Measurements from ENCODE around the gene PPTC7.
"Not testable (repeated sequence)": the region's sequence is repeated elsewhere in the genome, so short reads cannot be mapped to it uniquely, and the experiment has no call there.

PPTC7 gene

DNA sequence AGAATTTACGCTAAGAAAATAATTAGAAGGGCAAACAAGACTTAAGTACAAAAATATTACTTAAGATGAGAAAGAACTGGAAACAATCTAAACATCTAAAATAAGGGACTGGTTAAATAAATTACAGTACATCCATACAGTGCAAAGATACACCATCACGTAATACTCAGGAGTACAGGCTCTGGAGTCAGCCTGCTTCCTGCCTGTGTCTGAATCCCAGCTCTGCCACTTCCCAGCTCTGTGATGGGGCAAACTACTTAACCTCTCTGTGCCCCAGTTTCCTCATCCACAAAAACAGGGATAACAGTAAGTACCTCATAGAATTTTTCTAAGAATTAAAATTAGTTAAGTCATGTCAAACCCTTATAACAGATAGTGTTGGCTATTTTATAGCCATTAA, 36.0 kb downstream of the PPTC7 start:
- H3K4me1 ChIP-seq (ENCODE audit: insufficient read depth, low read length) = no peaks in the 10 kb centered on the region
- H3K36me3 ChIP-seq (ENCODE audit: insufficient read depth, low read length) = peaks cover 24% of the 10 kb centered on the region
- no peaks in the 10 kb centered on the region for H3K9me3 ChIP-seq (ENCODE audit: low read length)
- H2AFZ ChIP-seq (ENCODE audit: low read depth, low read length) = no peak overlapping the region
- no peaks in the 10 kb centered on the region for H3K27me3 ChIP-seq (ENCODE audit: insufficient read depth, low read length)
- no peak overlapping the region for H3K4me3 ChIP-seq (ENCODE audit: low read length)

DNA sequence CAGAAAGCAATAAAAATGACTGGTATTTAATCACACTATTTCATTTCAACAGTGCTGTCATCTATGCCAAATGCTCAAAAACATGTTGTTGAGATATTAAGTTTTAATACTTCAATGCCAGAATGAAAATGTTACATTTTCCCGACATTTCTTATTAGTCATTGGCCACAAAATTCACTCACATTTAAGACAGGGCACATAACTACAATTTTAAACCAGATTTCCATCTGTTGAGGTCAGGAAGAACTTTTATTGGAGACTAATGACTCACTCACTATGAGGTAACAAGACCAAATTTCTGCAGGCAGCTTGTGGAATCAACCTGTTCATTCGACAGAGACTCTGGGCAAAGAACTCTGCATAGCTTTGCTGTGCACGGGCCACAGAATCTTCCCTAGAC, 36.8 kb downstream of the PPTC7 start:
- no peaks in the 10 kb centered on the region for H3K27me3 ChIP-seq (ENCODE audit: insufficient read depth, low read length)
- no peak overlapping the region for H3K4me3 ChIP-seq (ENCODE audit: low read length)
- no peaks in the 10 kb centered on the region for H3K4me1 ChIP-seq (ENCODE audit: insufficient read depth, low read length)
- peaks cover 20% of the 10 kb centered on the region for H3K36me3 ChIP-seq (ENCODE audit: insufficient read depth, low read length)
- no peaks in the 10 kb centered on the region for H3K9me3 ChIP-seq (ENCODE audit: low read length)
- no peak overlapping the region for H2AFZ ChIP-seq (ENCODE audit: low read depth, low read length)

DNA sequence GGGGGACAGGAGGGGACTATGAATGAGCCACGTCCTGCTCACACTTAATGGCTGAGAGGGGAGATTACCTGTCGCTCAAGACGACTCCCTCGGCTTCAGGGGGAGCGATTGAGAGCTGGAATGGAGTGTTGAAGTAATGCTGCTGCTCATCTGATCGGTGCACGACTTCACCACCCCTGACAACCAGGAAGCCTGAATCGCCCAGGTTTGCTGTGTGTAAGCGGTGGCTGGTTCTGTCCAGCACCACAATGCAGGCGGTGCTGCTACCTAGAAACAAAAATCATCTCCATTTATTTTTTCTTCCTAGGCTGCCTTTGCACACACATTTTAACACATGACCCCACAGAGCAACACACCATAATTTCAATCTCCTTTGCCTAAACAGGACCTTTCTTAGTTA, 37.3 kb downstream of the PPTC7 start:
- Histone ChIP-seq H2AFZ (ENCODE audit: low read depth, low read length) (no peak overlapping the region), H3K27me3 (ENCODE audit: insufficient read depth, low read length) (no peaks in the 10 kb centered on the region), H3K4me3 (ENCODE audit: low read length) (no peak overlapping the region), H3K4me1 (ENCODE audit: insufficient read depth, low read length) (no peaks in the 10 kb centered on the region), H3K9me3 (ENCODE audit: low read length) (no peaks in the 10 kb centered on the region), H3K36me3 (ENCODE audit: insufficient read depth, low read length) (peaks cover 16% of the 10 kb centered on the region)

DNA sequence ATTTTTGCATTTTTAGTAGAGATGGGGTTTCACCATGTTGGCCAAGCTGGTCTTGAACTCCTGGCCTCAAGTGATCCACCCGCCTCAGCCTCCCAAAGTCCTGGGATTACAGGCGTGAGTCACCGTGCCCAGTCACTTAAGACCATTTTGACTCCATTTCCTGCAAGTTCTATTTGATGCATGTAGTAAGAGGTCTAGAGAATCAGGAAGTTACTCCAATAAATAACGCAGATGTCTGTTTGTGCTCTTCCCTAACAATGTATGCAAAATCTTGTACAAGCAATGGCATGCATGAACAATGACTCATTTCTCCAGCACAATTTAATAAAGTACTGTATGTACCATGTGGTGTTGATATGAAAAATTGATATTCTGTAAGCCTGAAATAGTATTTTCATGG, 37.9 kb downstream of the PPTC7 start:
- H2AFZ ChIP-seq (ENCODE audit: low read depth, low read length); H3K27me3 ChIP-seq (ENCODE audit: insufficient read depth, low read length); H3K4me1 ChIP-seq (ENCODE audit: insufficient read depth, low read length); H3K4me3 ChIP-seq (ENCODE audit: low read length); H3K9me3 ChIP-seq (ENCODE audit: low read length): not testable (repeated sequence)
- H3K36me3 ChIP-seq (ENCODE audit: insufficient read depth, low read length) = peaks cover 16% of the 10 kb centered on the region

DNA sequence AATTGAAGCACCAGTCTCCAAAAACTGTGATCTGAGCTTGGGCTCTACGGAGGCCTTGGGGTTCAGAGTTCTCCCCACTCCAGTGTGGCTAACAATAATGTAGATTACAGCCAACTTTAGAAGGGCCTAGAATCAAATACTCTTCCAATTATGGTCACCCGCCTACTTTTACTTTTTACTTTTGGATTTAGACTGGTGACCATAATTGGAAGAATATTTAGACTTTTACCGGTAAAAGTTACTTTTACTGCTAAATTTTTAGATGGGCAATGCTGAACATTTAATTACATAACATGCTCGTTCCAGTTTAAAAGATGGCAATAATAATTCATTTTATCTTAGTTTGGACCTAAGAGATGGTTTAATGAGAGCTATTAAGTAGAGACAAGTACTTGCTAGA, 39.2 kb downstream of the PPTC7 start:
- Histone ChIP-seq H3K27me3 (ENCODE audit: insufficient read depth, low read length) (no peaks in the 10 kb centered on the region), H3K4me1 (ENCODE audit: insufficient read depth, low read length) (no peaks in the 10 kb centered on the region), H2AFZ (ENCODE audit: low read depth, low read length) (no peak overlapping the region), H3K9me3 (ENCODE audit: low read length) (no peaks in the 10 kb centered on the region), H3K4me3 (ENCODE audit: low read length) (no peak overlapping the region), H3K36me3 (ENCODE audit: insufficient read depth, low read length) (peaks cover 19% of the 10 kb centered on the region)

DNA sequence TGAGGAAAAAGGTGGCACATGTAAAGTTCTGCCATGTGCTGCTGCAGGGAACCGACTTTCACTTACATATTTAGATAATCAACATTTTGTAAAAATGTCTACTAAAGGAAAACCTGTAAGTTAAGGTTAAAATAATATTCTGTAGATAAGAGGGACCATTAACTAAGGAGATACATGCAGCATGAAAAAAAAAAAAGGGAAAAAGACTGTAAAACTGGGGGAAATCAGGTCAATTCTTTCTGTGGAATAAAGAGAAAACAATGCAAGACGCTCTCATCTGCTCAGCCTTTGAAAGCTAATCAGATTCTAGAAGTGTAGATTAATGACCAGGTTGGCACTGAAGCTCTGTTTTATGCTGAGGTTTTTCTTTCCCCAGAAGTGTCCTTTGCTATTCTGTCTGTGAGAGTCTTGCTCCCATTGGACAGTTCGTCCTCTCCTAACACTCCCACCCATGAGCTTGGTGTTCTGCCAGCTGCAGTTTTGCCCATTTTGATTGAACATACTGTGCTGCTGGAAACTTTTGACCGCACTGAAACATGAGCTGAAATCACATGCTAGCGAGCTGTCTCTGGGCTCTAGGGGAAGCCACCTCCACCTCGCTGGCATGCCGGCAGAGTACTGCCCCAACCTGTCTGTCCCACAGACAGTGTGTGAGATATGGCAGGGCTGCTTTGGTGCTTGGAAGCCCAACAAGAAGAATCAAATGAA, 39.7 kb downstream of the PPTC7 start:
- H3K9me3 ChIP-seq (ENCODE audit: low read length) = no peaks in the 10 kb centered on the region
- no peak overlapping the region for H2AFZ ChIP-seq (ENCODE audit: low read depth, low read length)
- H3K4me1 ChIP-seq (ENCODE audit: insufficient read depth, low read length) = no peaks in the 10 kb centered on the region
- H3K27me3 ChIP-seq (ENCODE audit: insufficient read depth, low read length) = no peaks in the 10 kb centered on the region
- H3K4me3 ChIP-seq (ENCODE audit: low read length) = no peak overlapping the region
- H3K36me3 ChIP-seq (ENCODE audit: insufficient read depth, low read length) = peaks cover 22% of the 10 kb centered on the region

DNA sequence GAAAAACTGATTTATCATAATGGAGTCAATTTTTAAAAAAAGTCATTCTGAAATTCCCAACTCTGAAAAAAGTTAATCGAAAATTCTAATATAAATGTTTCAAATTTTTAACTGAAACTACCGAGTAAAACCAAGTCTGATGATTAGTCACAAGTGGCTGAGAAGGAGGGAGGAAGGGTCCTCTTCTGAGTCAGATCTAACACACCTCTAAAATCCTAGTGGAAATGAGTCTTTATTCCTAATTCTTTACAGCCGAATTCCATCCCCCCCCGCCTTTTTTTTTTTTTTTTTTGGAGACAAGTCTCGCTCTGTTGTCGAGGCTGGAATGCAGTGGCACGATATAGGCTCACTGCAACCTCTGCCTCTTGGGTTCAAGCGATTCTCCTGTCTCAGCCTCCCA, 43.1 kb downstream of the PPTC7 start:
- H3K27me3 ChIP-seq (ENCODE audit: insufficient read depth, low read length) = no peaks in the 10 kb centered on the region
- no peaks in the 10 kb centered on the region for H3K4me1 ChIP-seq (ENCODE audit: insufficient read depth, low read length)
- no peaks in the 10 kb centered on the region for H3K9me3 ChIP-seq (ENCODE audit: low read length)
- H3K4me3 ChIP-seq (ENCODE audit: low read length) = no peak overlapping the region
- H3K36me3 ChIP-seq (ENCODE audit: insufficient read depth, low read length) = peaks cover 40% of the 10 kb centered on the region
- H2AFZ ChIP-seq (ENCODE audit: low read depth, low read length) = no peak overlapping the region

DNA sequence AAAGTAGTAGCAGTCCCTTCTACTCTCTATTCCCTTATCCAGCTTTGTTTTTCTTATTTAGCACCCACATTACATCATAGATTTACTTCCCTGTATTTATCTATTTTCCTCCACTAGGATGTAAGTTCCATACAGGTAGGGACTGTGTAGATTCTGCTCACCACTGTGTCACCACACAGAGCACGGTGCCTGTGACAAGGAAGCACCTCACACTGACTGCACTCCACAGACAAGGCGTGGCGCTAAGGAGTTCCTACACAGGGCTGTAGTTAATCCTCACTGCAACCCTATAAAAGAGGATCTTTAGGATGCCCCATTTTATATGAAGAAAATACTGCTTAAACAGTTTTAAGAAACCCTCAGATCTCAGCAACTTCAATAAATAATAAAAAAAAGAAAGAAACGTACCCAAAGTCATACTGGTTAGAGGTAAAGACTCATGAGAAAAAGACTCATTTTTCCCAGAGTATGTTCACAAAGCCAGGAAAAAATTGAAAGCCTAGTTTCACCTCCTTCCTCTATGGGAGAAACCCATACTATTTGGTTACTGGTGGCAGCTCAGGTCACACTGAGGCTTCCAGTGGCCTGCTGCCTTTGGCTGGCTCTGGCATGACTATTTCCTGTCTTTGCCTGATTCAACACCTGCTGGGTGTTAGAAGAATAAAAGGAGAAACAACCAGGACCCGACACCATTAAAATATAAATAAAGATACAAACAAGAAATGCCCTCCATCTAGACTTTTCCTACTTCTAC, 44.1 kb downstream of the PPTC7 start:
- Histone ChIP-seq H2AFZ (ENCODE audit: low read depth, low read length) (no peak overlapping the region), H3K27me3 (ENCODE audit: insufficient read depth, low read length) (no peaks in the 10 kb centered on the region), H3K4me3 (ENCODE audit: low read length) (no peak overlapping the region), H3K36me3 (ENCODE audit: insufficient read depth, low read length) (peaks cover 41% of the 10 kb centered on the region), H3K9me3 (ENCODE audit: low read length) (no peaks in the 10 kb centered on the region), H3K4me1 (ENCODE audit: insufficient read depth, low read length) (no peaks in the 10 kb centered on the region)

DNA sequence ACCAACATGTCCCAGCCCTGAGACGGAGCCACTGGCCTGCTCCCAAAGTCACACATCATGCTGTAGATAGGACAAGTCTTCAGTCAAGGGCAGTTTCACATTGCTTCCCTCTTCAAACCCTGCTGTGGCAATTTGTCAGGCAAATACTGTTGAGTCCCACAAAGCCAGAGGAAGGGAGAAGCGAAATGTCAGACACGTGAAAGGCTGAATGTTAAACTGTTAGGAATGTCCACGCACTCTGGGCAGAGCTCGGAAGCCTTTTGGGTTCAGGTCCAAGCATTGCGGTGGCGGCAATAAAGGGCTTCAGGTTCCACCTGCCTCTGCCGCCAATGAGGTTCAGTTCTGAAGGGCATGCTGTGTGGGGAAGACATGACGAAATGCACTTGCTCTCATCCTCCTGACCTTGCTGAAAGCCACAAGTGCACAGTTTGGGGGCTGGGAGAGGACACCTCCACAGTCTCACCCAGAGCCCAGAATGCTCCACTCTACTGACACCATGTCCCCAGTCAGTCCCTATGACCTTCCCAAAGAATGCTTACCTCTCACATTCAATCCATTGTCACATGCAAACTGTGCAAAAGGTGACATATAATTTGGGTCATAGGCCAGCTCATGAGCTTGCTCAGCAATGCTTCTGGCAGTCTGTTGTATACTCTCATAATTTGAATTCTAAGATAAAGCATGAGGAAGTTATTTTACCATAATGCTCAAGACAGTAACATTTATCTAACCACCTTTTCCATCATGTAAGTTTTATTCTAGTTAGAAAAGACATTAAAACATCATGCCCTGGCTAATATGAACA, 45.3 kb downstream of the PPTC7 start:
- Histone ChIP-seq H3K36me3 (ENCODE audit: insufficient read depth, low read length) (peaks cover 36% of the 10 kb centered on the region), H3K9me3 (ENCODE audit: low read length) (no peaks in the 10 kb centered on the region), H3K4me3 (ENCODE audit: low read length) (no peak overlapping the region), H3K27me3 (ENCODE audit: insufficient read depth, low read length) (no peaks in the 10 kb centered on the region), H3K4me1 (ENCODE audit: insufficient read depth, low read length) (no peaks in the 10 kb centered on the region), H2AFZ (ENCODE audit: low read depth, low read length) (no peak overlapping the region)

DNA sequence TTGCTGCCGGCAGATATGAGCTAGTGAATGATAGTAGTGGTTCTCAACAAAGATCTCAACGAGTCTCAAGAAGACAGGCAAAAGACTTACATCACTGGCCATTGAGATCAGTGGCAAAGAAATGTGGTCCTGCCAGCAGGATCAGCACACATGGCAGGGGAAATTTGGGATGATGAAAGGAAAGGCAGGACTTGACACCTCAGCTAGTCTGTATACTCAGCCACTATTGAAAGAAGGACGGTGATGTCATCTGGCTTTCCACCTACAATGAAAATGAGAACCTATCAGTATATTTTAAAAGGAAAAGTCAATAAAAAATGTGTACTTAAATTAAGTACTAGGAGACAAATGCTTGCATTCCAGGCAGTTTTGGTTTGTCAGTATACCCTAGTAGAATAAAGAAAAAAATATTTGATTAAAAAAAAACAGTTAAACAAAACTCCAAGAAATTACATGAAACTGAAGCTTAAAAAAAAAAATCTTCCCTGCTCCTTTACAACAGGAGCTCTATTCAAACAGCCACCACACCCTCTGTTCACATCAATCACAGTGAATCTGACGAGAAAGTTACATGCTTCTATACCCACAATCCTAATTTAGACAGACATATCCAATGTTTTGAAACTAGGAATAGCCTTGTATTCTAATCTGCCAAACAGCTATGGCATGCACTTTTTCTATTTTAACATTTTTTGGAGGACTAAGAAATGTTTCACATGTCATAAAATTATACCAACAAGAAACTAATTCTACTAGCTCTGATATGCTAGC, 46.1 kb downstream of the PPTC7 start:
- Histone ChIP-seq H2AFZ (ENCODE audit: low read depth, low read length) (no peak overlapping the region), H3K4me3 (ENCODE audit: low read length) (no peak overlapping the region), H3K9me3 (ENCODE audit: low read length) (no peaks in the 10 kb centered on the region), H3K36me3 (ENCODE audit: insufficient read depth, low read length) (peaks cover 36% of the 10 kb centered on the region), H3K4me1 (ENCODE audit: insufficient read depth, low read length) (no peaks in the 10 kb centered on the region), H3K27me3 (ENCODE audit: insufficient read depth, low read length) (no peaks in the 10 kb centered on the region)

DNA sequence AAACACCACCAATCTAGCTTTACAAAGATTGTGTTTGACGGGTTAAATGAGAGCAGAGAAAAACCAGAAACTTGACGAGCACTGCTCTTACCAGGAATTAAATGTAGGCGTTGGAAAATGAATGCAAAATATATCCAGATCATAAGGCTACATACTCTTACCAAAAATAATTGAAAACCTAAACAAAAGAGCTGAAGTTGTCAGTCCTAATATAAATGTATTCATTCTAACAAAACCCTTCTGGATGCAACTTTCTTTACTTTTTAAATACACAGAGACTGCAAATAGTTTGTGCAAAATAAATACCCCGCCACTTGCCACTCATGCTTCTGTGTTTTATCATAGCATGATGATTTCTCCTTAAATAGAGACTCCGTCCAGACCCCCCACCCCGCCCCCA, 48.3 kb downstream of the PPTC7 start:
- Histone ChIP-seq H3K4me1 (ENCODE audit: insufficient read depth, low read length) (no peaks in the 10 kb centered on the region), H3K9me3 (ENCODE audit: low read length) (no peaks in the 10 kb centered on the region), H3K27me3 (ENCODE audit: insufficient read depth, low read length) (no peaks in the 10 kb centered on the region), H2AFZ (ENCODE audit: low read depth, low read length) (no peak overlapping the region), H3K36me3 (ENCODE audit: insufficient read depth, low read length) (peaks cover 36% of the 10 kb centered on the region), H3K4me3 (ENCODE audit: low read length) (no peak overlapping the region)

DNA sequence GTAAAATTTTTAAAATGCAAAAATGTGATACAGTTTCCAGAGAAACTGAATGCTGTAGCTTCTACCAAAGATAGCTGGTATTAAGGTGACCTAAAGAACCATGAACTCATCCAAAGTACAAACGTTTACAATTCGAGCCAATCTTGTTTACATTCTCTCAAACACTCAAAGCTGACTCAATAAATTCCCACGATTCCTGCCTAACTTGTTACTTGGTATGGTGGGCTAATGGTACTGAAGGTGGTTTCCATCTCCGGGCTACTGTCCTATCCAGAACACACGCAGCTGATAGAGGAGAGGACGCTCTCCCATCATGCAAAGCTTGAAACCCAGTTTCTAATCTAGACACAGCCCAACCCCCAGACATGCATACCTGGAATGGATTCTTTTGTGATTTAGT, 49.5 kb downstream of the PPTC7 start:
- H3K4me1 ChIP-seq (ENCODE audit: insufficient read depth, low read length) = no peaks in the 10 kb centered on the region
- peaks cover 28% of the 10 kb centered on the region for H3K36me3 ChIP-seq (ENCODE audit: insufficient read depth, low read length)
- no peak overlapping the region for H3K4me3 ChIP-seq (ENCODE audit: low read length)
- no peaks in the 10 kb centered on the region for H3K9me3 ChIP-seq (ENCODE audit: low read length)
- no peak overlapping the region for H2AFZ ChIP-seq (ENCODE audit: low read depth, low read length)
- no peaks in the 10 kb centered on the region for H3K27me3 ChIP-seq (ENCODE audit: insufficient read depth, low read length)

DNA sequence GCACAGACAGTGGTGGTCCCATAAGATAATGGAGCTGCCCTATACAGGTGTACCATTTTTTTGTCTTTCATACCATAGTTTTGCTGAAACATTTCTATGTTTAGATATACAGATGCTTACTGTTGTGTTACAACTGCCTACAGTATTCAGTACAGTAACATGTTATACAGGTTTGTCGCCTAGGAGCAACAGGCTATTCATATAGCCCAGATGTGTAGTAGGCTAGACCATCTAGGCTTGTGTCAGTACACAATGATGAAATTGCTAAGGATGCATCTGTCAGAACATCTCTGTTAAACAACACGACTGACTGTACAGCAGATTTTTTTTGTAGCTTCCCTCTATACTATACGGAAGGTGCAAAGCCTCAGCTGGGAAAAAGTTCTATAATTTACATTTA, 50.5 kb downstream of the PPTC7 start:
- Histone ChIP-seq H2AFZ (ENCODE audit: low read depth, low read length) (no peak overlapping the region), H3K9me3 (ENCODE audit: low read length) (no peaks in the 10 kb centered on the region)

More for the DNA sequence above, 50.5 kb downstream of the PPTC7 start:
- Histone ChIP-seq H3K36me3 (ENCODE audit: insufficient read depth, low read length) (peaks cover 19% of the 10 kb centered on the region), H3K4me1 (ENCODE audit: insufficient read depth, low read length) (no peaks in the 10 kb centered on the region), H3K4me3 (ENCODE audit: low read length) (no peak overlapping the region), H3K27me3 (ENCODE audit: insufficient read depth, low read length) (no peaks in the 10 kb centered on the region)
